Stimulated activated CD8-positive, alpha-beta memory T cell treated with anti-CD3 and anti-CD28 coated beads, Interleukin-4, amount 100 ng/mL, for 48 hours (primary cell): ENCODE data around the gene ANAPC2.

ENCODE experiments used
- DNase-seq: peaks from one replicate; pipeline ENCODE4 v3.0.0-alpha.2; 2020

Gene ANAPC2

DNA sequence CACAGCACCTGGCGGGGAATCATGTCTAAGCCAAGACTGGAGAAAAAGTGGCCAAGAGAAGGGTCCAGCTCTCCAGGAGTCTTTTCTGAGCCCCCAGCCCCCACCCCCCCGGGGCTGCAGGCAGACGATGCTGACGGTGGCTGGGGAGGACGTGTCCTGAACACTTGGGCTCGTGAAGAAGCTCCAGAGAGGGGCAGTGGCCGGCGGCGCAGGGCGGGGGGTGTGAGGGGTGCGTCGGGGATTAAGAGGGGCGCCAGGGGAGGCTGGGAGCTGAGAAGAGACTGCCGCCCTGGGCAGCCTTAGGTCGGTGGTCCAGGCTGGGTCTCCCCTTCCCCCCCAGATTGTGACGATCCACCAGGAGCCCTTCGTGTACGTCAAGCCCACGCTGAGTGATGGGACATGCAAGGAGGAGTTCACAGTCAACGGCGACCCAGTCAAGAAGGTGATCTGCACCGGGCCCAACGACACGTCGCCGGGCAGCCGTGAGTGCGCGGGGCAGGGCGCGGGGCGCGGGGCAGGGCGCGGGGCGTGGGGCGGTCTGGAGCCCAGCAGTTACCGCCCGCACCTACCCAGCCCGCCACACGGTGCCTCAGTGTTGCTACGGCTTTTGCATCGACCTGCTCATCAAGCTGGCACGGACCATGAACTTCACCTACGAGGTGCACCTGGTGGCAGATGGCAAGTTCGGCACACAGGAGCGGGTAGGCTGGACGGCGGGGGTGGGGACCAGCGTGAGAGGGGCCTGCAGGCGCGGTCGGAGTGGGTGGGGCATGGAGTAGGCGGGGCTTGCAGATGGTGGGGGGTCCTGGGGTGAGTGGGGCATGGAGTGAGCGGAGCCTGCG, 27.4 kb downstream of the ANAPC2 start:
- no peak for DNase-seq

- no peak for DNase-seq
These were observed 28.3 kb downstream of the ANAPC2 start for GRCh38 chr9:137160054-137160425.

DNA sequence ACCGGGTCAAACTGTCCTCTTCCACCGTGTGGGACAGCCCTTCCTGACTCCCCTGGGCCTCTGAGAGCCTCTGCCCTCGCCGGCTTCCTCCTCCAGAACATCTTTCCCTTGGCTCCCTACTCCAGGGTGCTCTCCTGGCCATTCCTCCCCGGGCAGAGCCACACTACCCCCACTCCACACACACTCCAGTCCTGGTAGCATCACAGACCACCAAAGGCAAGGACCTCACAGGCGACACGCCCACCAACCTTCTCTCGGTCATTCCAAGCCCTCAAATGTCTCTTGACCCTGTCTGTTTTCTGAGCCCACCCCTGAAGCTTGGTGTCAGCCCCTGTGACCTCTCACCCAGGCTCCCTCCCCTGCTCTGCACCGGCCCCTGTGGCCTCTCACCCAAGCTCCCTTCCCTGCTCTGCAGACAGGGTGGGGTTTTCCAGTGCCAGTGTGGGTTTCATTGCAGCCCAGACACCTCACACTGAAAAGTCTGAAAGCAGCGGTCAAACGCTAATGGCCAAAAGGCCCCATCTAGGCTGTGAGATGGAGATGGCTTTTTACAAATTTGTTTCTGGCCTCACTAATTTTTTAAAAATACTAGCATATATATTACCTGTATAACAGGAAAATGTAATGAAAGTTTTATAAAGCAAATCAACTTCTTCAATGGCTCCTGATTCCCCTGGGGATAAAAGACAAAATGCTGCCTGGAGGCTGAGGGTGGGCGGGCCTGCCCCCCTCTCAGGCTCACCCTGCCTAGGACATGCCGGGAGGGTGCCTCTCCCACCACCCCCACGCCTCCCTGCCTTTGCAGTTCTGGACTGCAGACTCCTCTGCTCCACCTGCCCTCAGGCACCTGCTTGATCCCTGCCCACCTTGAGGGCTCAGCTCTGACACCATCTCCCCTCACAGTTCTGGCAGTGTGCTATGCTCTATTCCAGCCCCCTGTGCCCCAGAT, 29.0 kb downstream of the ANAPC2 start:
- no peak for DNase-seq

DNA sequence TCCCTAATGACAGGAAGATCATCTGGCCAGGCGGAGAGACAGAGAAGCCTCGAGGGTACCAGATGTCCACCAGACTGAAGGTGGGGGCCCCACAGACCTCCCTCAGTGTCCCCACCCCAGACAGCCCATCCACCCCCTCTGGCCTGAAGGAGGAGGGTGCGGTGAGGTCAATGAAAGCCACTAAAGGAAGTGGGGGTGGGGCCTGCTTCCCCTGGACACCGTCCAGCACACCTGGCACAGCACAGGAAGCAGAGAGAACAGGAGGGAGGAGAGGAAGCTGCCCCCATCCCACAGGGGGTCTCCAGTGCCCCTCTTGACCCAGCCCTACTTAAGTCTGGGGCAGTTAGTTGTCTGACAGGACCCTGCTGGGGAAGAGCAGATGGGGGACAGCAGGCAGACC, 29.7 kb downstream of the ANAPC2 start:
- no peak for DNase-seq

DNA sequence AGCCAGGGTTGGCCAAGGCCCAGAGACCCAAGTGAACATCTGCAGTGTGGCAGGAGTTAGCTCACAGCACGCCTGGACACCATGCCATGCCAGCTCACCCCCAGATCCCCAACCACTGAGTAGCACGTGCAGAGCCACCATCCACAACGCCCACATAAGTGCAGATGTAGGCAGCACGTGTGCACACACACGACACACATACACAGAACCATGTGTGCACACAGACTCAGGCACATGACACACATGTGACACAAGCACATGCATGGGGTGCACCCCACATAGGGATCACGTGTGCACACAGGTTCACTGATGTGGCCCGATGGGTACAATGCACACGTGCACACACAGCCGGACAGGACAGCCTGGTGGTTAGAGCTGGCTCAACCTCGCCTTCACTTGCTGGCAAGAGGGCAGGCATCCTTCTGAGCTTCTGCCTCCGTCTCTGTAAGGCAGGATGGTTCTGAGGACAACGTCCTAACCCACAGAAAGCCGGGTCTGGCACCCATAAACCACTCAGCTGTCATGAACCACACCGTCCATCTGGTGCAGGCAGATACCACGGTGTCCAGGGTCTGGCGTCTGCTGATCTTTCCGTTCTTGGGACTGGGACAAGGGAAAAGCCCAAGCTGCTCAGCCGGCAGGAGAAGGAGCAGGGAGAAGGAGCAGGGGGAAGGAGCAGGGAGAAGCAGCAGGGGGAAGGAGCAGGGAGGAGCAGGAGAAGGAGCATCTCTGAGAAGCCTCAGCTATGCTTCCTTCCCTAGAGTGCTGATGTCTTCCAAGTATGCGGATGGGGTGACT, 30.5 kb downstream of the ANAPC2 start:
- DNase-seq: no peak

DNA sequence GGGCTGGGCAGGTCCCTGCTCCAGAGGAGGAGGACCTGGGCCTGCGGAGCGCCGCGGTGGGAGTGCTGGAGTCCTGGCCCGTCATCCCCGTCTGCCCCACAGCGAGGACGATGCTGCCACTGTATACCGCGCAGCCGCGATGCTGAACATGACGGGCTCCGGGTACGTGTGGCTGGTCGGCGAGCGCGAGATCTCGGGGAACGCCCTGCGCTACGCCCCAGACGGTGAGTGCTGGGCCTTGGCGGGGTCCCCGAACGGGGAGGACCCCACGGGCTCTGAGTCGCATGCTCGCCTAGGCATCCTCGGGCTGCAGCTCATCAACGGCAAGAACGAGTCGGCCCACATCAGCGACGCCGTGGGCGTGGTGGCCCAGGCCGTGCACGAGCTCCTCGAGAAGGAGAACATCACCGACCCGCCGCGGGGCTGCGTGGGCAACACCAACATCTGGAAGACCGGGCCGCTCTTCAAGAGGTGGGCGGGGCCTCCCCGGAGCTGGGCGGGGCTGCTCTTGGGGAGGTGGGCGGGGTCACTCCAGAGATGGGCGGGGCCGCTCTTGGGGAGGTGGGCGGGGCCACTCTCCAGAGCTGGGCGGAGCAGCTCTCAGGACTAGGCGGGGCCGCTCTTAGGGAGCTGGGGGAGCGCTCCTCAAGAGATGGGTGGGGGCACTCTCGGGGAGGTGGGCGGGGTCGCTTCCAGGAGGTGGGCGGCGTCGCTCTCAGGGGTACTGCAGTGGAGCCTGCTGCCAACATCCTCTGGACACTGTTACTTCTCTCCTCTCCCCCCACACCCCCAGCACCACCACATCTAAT, 31.6 kb downstream of the ANAPC2 start:
- peak; percentile 81 for DNase-seq

GRCh38 chr9:137152844-137153405, 35.4 kb downstream of the ANAPC2 start:
- no peak for DNase-seq

DNA sequence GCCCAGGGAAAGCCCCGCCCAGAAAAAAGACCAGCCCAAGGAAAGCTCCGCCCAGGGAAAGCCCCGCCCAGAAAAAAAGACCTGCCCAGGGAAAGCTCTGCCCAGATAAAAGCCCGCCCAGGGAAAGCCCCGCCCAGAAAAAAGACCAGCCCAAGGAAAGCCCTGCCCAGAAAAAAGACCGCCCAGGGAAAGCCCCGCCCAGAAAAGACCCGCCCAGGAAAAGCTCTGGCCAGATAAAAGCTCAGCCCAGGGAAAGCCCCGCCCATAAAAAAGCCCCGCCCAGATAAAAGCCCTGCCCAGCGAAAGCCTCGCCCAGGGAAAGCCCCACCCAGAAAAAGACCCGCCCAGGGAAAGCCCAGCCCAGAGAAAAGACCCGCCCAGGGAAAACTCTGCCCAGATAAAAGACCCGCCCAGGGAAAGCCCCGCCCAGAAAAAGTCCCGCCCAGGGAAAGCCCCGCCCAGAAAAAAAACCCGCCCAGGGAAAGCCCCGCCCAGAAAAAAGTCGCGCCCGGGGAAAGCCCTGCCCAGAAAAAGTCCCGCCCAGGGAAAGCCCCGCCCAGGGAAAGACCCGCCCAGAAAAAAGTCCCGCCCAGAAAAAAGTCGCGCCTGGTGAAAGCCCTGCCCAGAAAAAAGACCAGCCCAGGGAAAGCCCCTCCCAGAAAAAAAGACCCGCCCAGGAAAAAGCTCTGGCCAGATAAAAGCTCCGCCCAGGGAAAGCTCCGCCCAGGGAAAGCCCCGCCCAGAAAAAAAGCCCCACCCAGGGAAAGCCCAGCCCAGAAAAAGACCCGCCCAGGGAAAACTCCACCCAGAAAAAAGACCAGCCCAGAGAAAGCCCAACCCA, 37.5 kb downstream of the ANAPC2 start:
- DNase-seq: peak; percentile 89

GRCh38 chr9:137149942-137150616, 38.3 kb downstream of the ANAPC2 start:
- DNase-seq: peak; percentile 82

DNA sequence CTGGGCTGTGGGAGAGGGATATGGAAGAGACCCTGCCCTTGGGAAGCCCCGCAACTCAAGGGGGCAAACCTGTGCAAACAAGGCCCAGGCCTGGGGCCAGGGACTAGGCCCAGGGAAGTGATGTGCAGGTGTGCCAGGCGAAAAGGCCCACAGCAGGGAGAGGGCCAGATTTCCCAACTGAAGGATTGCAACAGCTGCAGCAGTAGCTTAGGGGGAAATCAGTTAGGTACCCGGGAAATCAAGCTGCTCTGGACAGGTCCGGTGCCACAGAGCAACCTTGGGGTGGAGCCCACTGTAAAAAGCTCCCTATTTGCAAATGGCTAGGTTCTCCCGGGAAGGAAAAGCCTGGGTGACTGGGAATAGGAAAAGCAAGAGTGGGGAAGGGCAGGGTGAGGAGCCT, 39.0 kb downstream of the ANAPC2 start:
- DNase-seq: no peak

DNA sequence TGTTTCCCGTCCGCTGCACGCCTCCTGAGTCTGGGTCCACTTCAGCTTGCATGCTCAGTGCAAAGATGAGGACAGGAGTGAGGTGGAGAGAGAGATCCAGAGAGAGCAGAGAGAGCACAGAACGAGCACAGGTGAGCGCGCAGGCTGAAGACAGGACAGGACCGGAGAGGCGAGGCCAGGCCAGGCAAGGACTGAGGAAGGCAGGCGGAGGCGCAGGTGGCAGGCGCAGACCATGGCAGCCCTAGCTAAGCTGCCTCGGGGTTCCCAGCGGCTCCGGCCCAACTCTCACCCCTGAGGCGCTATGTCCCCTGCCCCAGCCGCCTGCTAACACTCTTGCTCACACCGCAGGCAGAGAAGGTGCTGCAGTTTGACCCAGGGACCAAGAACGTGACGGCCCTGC, 39.7 kb downstream of the ANAPC2 start:
- no peak for DNase-seq

- no peak for DNase-seq
These were observed 40.1 kb downstream of the ANAPC2 start for GRCh38 chr9:137148242-137148641.

DNA sequence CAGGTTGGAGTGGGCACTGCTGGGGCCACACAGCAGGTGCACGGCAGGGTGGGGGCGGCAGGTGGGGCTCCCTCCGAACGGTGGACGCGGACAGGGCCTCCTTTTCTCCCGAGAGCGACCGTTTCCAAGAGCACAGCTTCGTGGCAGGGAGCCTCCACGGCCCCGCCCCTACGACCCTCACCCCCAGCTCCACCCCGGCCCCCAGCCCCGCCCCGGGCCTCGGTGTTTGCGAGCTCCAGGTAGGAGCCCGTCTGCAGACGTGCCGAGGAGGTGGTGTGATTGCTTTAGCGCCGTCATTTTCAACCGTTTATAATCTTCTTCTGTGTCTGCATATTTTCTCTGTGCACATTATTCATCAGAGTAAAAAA, 40.6 kb downstream of the ANAPC2 start:
- no peak for DNase-seq

DNA sequence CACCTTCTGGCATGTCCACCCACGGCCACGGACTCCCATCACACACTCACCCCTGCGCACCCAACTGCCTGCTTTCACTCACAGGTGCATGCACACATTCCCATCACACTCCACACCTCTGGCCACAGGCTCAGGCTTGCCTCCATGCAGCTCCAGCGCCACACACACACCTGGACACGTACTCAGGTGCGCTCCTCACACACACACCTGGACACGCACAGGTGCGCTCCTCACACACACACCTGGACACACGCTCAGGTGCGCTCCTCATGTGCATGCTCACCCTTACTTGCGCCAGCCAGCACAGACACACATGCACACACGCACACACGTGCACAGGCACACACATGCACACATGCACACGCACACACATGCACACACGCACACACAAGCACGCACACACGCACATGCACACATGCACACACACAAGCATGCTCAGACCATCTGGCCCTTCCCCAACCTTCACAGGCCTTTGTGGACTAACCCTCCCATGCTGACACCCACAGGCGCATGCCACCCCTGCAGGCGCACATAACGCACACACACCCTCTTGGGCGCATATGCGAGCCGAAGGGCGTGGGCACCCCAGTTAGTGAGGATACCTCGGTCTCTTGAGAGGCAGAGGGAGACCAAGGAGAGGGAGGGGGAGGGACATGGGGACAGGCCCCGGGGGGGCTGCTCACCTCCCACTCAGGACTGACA, 41.1 kb downstream of the ANAPC2 start:
- no peak for DNase-seq

DNA sequence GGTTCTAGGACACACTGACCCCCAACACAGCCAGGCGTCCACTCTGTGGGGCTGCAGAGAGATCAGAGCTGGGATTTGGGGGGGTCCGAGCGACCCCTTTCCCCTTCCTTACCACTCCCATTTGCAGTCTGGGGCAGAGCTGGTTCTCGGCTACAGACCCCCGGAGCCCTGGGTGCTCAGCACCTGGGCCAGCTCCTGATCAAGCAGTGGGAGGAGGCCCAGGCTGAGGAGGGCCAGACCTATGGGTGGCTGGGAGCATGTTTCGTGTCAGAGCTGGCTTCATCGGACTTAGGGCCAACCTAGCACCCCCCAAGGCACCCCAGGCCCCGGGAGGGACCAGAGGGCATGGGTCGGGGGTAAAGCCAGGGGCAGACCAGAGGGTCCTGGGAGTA, 41.8 kb downstream of the ANAPC2 start:
- DNase-seq: no peak

DNA sequence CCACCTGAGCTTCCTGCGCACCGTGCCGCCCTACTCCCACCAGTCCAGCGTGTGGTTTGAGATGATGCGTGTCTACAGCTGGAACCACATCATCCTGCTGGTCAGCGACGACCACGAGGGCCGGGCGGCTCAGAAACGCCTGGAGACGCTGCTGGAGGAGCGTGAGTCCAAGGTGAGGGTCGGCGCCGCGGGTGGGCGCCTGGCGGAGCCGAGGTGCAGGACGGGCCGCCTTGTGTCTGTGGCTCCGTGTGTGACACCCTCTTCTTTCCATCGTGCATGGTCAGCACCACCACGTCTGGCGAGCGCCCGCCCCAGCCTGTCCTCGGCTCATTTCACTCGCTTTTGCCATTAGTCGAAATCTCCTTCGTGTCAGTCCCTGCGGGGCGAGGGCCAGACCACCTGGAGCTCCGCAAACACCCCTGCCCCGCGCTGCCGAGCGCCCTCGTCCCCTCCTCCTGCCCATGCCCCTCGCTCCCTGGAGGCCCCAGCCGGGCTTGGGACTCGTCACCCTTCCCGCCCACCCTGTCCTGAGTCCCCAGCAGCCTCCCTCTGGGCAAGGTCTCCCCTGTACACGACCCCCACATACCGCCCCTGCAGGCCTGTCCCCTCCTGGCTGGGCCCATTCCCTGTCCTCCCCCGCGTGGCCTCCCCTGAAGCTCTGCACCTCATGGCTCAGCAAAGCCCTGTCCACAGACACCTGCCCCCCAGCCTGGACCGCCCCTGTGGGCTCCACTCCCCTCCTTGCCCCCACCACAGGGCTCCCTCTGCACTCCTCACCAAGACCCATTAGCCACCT, 42.4 kb downstream of the ANAPC2 start:
- DNase-seq: no peak

DNA sequence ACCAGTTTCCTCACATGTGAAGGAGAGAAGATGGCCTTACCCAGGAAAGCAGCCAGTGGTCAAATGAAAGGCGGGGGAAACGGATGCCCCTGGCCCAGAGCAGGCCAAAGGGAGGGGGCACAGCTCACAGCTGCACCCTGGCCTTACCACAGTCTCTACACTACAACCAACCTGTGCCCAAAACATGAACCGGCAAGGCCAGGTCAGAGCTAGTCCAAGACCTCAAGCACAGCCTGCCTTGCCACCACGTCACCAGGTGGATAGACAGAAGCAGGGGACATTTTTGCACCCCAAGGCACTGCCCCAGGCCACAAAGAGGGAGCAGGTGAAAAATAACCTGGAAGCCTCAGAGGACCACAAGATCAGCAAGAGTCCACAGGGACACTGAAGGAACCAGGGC, 44.9 kb downstream of the ANAPC2 start:
- no peak for DNase-seq

DNA sequence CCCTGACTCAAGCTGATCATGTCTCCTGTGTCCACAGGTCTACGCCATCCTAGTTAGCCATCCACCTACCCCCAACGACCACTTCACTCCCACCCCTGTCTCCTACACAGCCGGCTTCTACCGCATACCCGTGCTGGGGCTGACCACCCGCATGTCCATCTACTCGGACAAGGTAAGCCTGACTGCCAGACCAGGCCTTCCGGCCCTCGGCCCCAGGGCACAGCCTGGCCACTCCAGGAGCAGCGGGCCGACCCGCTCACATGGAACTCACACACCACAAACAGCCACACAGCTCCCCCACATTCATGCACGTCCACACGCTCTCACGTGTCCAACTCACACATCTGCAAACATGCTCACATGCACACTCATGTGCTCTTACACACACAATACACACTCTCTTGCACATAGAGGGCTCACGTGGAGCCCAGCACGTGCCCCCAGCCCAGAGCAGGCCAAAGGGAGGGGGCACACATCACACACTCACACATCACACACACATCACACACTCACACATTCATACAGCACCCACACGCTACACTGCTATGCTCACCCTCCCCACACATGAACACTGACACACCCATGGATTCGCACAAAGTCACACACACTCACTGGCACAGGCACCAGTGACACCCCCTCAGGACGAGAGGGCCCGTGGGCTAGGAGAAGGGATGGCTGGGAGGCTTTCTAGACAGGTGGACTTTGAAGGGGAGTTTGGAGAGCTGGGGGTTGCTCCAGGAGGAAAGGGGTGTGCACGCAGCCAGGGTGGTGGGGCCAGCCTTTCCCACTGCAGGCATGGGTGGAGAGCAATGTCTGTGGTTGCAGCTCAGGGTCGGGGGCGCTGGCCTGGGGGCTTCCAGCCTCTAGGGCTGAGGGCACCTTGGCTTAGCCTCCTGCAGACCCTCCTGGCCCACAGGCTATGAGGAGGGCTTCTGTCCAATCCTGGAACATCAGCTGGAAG, 46.1 kb downstream of the ANAPC2 start:
- no peak for DNase-seq
